ENCODE measurements around the gene FBXW8.

- no peak for TF ChIP-seq CTCF (tag by site-specific recombination; IDR thresholded peaks at IDR 0.05)
- TF ChIP-seq REST (tag by site-specific recombination; IDR thresholded peaks at IDR 0.05): no peak
- TF ChIP-seq KLF10 (tag by site-specific recombination; IDR thresholded peaks at IDR 0.05): no peak
- TF ChIP-seq, protein P1, sequence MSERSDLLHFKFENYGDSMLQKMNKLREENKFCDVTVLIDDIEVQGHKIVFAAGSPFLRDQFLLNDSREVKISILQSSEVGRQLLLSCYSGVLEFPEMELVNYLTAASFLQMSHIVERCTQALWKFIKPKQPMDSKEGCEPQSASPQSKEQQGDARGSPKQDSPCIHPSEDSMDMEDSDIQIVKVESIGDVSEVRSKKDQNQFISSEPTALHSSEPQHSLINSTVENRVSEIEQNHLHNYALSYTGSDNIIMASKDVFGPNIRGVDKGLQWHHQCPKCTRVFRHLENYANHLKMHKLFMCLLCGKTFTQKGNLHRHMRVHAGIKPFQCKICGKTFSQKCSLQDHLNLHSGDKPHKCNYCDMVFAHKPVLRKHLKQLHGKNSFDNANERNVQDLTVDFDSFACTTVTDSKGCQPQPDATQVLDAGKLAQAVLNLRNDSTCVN (tag by site-specific recombination; optimal IDR thresholded peaks at IDR 0.05): no peak
- TF ChIP-seq ZNF558 (tag by site-specific recombination; IDR thresholded peaks at IDR 0.05): no peak
- TF ChIP-seq ZSCAN4 (tag by site-specific recombination; IDR thresholded peaks at IDR 0.05): no peak
- no peak for TF ChIP-seq ZNF274 (IDR thresholded peaks at IDR 0.05; ENCODE audit: low read length)
- no peak for TF ChIP-seq ZNF274 (tag by site-specific recombination; IDR thresholded peaks at IDR 0.05; ENCODE audit: borderline replicate concordance)
- TF ChIP-seq, protein P2, sequence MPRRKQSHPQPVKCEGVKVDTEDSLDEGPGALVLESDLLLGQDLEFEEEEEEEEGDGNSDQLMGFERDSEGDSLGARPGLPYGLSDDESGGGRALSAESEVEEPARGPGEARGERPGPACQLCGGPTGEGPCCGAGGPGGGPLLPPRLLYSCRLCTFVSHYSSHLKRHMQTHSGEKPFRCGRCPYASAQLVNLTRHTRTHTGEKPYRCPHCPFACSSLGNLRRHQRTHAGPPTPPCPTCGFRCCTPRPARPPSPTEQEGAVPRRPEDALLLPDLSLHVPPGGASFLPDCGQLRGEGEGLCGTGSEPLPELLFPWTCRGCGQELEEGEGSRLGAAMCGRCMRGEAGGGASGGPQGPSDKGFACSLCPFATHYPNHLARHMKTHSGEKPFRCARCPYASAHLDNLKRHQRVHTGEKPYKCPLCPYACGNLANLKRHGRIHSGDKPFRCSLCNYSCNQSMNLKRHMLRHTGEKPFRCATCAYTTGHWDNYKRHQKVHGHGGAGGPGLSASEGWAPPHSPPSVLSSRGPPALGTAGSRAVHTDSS (tag by site-specific recombination; IDR thresholded peaks at IDR 0.05): no peak
- TF ChIP-seq ZFHX2 (tag by site-specific recombination; conservative IDR thresholded peaks at IDR 0.05): no peak
Measured at GRCh38 chr12:116934908-116935705, 24.4 kb downstream of the FBXW8 start.
